NCI-H526 treated with DMSO at 0.1 percent for 48 hours (cell line): ENCODE data around the gene COL20A1.
A peak's percentile ranks its signal among the peaks of the same experiment; 100 is the strongest.

ENCODE experiments used
- DNase-seq: peaks from one replicate; lab custom pipeline; 2025; lab: John Stamatoyannopoulos, UW

The COL20A1 gene

GRCh38 chr20:63350196-63350595 is 57.2 kb downstream of the COL20A1 start:
- DNase-seq = no peak

GRCh38 chr20:63350597-63351325 is 57.8 kb downstream of the COL20A1 start:
- no peak for DNase-seq

- DNase-seq = no peak
Measured at GRCh38 chr20:63351326-63351700, 58.3 kb downstream of the COL20A1 start.

DNA sequence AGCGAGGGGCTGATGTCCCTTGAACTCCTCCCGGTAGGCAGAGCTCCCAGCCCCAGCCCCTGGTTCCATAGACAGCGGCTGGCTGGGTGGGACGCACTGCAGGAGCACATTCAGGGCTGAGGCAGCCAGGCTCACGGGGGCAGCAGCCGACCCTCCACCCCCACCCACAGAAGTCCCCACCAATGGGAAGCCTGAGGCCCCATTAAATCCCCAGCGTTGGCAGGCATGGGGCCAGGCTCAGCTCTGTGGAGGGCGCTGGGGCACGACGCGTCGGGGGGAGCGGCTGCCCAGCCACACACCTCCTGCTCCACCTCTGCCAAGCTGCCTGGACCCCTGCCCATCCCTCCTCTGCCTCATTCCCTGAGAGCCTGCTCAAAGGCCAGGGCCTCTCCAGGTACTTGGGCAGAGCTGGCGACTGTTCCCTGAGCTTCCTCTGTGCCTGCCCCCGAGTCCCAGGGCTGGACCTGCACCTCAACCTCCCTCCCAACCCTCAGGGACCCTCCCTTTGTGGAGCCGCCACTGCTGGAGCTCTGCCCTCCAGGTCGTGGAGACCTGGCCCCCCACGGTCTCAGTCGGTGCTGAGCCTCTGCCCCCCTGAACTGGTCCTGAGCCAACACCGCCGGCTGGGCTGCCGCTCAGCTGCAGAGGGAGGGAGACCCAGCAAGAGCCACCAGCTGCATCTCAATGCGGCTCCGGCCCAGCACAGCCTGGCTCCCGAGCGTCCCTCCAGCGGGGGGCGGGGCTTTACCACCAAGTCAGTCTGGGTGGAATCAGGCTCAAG is 59.0 kb downstream of the COL20A1 start:
- DNase-seq = peak; percentile 33

DNA sequence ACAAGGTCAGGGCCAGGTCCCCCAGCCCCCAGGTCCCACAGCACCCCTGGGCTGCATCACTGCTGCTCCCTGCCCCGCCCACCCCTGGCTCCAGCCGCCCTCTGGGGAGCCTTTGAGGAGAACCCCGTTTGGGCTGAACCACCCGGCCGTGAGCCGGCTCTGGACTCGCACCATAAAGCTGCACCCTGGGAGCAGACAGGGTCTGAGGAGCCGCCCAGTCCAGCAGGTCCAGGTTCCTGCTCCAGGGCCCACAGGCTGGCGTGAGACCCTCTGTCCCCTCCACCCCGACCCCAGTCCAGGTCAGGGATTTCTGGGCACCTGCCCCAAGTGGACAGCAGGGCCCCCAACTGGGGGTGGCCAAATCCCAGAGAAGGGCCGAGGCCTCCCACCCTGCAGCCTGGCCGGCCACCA is 59.8 kb downstream of the COL20A1 start:
- no peak for DNase-seq

GRCh38 chr20:63354636-63355350 is 61.8 kb downstream of the COL20A1 start:
- no peak for DNase-seq

DNA sequence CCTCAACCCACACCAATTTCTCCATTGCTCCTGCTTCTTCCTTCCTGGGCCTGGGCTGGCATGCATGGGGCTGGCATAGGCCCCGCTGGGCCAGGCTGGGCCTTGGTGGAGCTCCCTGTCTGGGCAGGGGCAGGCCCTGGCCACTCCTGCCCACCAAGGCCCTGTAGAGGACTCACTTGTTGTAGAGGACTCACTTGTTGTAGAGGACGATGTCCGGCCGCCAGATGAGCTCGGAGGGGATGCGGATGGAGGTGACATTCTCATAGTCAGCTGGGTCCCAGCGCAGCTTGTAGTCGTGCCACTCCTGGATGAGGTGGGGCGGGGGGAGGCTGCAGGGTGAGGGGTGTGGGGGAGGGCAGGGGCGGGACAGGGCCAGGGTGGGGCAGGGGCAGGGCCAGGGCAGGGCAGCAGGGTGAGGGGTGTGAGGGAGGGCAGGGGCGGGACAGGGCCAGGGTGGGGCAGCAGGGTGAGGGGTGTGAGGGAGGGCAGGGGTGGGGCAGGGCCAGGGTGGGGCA is 62.9 kb downstream of the COL20A1 start:
- DNase-seq = no peak

GRCh38 chr20:63356511-63356910 is 63.5 kb downstream of the COL20A1 start:
- DNase-seq = no peak

DNA sequence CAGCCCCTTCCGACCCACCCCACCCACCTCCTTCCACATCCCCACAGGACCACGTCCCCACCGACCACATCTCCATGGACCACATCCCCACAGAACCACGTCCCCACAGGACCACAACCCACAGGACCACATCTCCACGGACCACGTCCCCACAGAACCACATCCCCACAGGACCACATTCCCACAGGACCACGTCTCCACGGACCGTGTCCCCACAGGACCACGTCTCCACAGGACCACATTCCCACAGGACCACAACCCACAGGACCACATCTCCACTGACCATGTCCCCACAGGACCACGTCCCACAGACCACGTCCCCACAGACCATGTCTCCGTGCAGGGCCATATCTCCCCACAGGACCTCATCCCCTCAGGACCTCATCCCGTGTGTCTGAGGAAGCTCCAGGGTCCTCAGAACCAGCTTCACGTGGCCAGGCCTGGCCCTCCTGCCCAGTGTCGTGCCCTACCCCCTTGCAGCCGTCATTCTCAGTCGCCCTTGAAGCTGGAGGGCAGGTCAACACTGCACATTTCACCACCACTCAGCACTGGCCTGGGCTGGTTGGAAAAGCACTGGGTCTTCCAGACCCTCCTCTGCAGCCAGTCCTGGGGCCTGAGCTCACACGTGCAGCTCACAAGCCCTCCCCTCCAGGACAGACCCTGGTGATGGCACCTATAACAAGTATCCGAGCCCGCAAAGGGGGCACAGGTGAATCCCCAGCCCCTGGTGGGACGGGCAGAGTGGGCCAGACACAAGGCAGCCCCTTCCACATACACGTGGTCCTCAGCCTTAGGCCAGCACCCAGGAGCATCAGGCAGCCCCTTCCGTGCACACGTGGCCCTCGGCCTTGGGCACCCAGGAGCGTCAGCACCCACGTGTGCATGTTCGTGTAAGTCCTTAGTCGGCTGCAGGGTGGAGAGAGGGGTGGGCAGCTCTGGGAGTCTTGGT is 64.2 kb downstream of the COL20A1 start:
- no peak for DNase-seq

GRCh38 chr20:63357921-63358905 is 65.2 kb downstream of the COL20A1 start:
- DNase-seq = no peak

DNA sequence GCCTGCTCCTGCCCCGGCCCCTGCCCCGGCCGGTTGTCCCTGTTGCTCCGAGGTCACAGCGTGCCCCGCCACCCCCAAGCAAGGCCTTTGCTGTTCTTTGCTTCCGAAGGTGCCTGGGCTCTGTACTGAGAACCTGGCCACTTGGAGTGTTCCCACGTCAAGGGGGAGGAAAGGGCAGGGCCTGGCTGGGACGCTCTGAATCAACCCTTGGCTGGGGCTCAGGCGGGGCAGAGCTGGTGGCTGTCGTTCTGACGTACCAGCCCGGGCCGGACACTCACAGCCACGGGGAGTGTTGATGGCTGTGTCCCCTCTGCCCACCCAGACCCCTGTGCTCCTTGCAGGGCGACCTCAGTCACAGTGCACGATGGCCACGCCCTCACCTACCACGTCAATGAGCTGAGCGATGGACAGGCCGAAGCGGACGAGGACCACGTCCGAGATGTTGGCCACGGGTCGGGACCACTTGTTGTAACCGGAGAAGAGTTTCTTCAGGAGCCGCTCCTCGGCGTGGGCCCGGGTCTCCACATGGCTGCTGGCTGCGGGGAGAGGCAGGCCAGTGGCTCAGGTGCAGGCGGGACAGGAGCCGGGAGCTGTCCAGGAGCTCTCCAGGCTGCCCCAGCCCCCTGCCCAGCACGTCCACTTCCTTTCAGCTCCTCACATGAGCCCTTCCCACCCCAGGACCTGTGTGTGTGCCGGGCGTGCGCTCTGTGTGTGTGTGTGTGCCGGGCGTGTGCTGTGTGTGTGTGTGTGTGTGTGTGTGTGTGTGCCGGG is 66.4 kb downstream of the COL20A1 start:
- DNase-seq = no peak

- no peak for DNase-seq
Measured at GRCh38 chr20:63359937-63360849, 67.2 kb downstream of the COL20A1 start.

- DNase-seq = no peak
Measured at GRCh38 chr20:63360850-63361518, 68.0 kb downstream of the COL20A1 start, which contains the start of gene CHRNA4. Gene CHRNA4, minus strand, starts transcription at chr20:63361349. Its CDS starts 184 bp downstream, at chr20:63361165.

- peak; percentile 91 for DNase-seq
Measured at GRCh38 chr20:63361519-63362435, 68.8 kb downstream of the COL20A1 start.

- DNase-seq = no peak
Measured at GRCh38 chr20:63362436-63363009, 69.5 kb downstream of the COL20A1 start.
